HepG2 (cell line): ENCODE results near the gene NDST1. TPM values are rescaled to one million over a fixed set of nuclear protein-coding genes. Genes with fewer than 3 reads are reported as not detected.

Source experiments
- ERF ChIP-seq: IDR thresholded peaks from 2 replicates; pipeline ENCODE4 v1.6.1; 2018; ENCODE audit warnings: missing biosample characterization, missing genetic modification reagents
- ETV5 ChIP-seq: IDR thresholded peaks from 2 replicates; pipeline ENCODE4 v1.6.1; 2018; ENCODE audit warnings: missing biosample characterization, missing genetic modification reagents, inconsistent platforms, borderline replicate concordance
- FOXC1 ChIP-seq: sonication (generic); formaldehyde crosslinking; IDR thresholded peaks from 2 replicates; pipeline ENCODE4 v1.8.0; 2022; ENCODE audit warnings: mild to moderate bottlenecking, missing genetic modification reagents, borderline replicate concordance
- MYC ChIP-seq: sonication (generic); formaldehyde crosslinking; IDR thresholded peaks from 2 replicates; pipeline ENCODE4 v1.9.0; 2021; ENCODE audit warnings: missing genetic modification reagents, borderline replicate concordance
- PITX1 ChIP-seq: sonication (generic); formaldehyde crosslinking; IDR thresholded peaks from 2 replicates; pipeline ENCODE4 v1.5.1; 2020; ENCODE audit warnings: mild to moderate bottlenecking, missing genetic modification reagents
- SMAD1 ChIP-seq: sonication (generic); formaldehyde crosslinking; IDR thresholded peaks from 2 replicates; pipeline ENCODE4 v1.4.0; 2020; ENCODE audit warnings: missing genetic modification reagents, low read depth, mild to moderate bottlenecking, borderline replicate concordance
- ZBTB38 ChIP-seq: sonication (generic); formaldehyde crosslinking; IDR thresholded peaks from 2 replicates; pipeline ENCODE4 v1.5.1; 2020; ENCODE audit warnings: mild to moderate bottlenecking, missing genetic modification reagents
- ZNF124 ChIP-seq: sonication (generic); formaldehyde crosslinking; IDR thresholded peaks from 2 replicates; pipeline ENCODE4 v1.4.0; 2020; ENCODE audit warnings: missing genetic modification reagents
- ZNF180 ChIP-seq: sonication (generic); formaldehyde crosslinking; IDR thresholded peaks from 2 replicates; pipeline ENCODE4 v1.4.0; 2020; ENCODE audit warnings: low read depth, missing genetic modification reagents, borderline replicate concordance
- ZNF441 ChIP-seq: sonication (generic); formaldehyde crosslinking; IDR thresholded peaks from 2 replicates; pipeline ENCODE4 v1.7.0; 2021; ENCODE audit warnings: missing genetic modification reagents, borderline replicate concordance
- ZNF546 ChIP-seq: sonication (generic); formaldehyde crosslinking; conservative IDR thresholded peaks from 2 replicates; pipeline ENCODE4 v1.8.1; 2023; ENCODE audit warnings: mild to moderate bottlenecking, missing genetic modification reagents
- ZNF747 ChIP-seq: sonication (generic); formaldehyde crosslinking; IDR thresholded peaks from 2 replicates; pipeline ENCODE4 v1.8.1; 2023; ENCODE audit warnings: missing genetic modification reagents, mild to moderate bottlenecking, borderline replicate concordance
- ZNF768 ChIP-seq: sonication (generic); formaldehyde crosslinking; IDR thresholded peaks from 2 replicates; pipeline ENCODE4 v1.4.0; 2020; ENCODE audit warnings: missing genetic modification reagents
- ZNF788 ChIP-seq: sonication (generic); formaldehyde crosslinking; IDR thresholded peaks from 2 replicates; pipeline ENCODE4 v1.5.0; 2020; ENCODE audit warnings: mild to moderate bottlenecking, missing genetic modification reagents, borderline replicate concordance
- ZNF839 ChIP-seq: sonication (generic); formaldehyde crosslinking; IDR thresholded peaks from 2 replicates; pipeline ENCODE4 v1.4.0; 2020; ENCODE audit warnings: missing genetic modification reagents, mild to moderate bottlenecking, borderline replicate concordance
- polyA plus RNA-seq, 8 experiments: library from polyadenylated mRNA; depleted of rRNA in 3 of 8; stranded (reverse) in 7 of 8; unstranded in 1 of 8; fragments of >200 nt; fragmentation: Illumina TruSeq in 4 of 8; extraction: Trizol in 4 of 8; gene quantifications; 2 replicates each; pipeline versions ENCODE4 v1.2.1 to v1.2.3, GENCODE V29; 2011 to 2016; ENCODE audit warnings: low read depth in 4 of 8, missing spikeins in 1 of 8, mixed read lengths in 1 of 8; ENCODE audit not compliant: insufficient read depth in 1 of 8
- total RNA-seq, 5 experiments: library from RNA; depleted of rRNA; stranded (reverse); fragments of >200 nt; fragmentation: Illumina TruSeq; extraction: Trizol; gene quantifications; 2 replicates each; pipeline ENCODE4 v1.2.3, GENCODE V29; 2016; ENCODE audit warnings: low read depth in 1 of 5
- TF ChIP-seq, protein P1 (sequence below): sonication (generic); formaldehyde crosslinking; IDR thresholded peaks from 2 replicates; pipeline ENCODE4 v1.5.1; 2020; ENCODE audit warnings: mild to moderate bottlenecking, missing genetic modification reagents, moderate library complexity
- TF ChIP-seq, protein P2 (sequence below): fragments of 450-650 bp; IDR thresholded peaks from 2 replicates; pipeline ENCODE4 v1.6.1; 2016
- TF ChIP-seq, protein P3 (sequence below): sonication (generic); formaldehyde crosslinking; IDR thresholded peaks from 2 replicates; pipeline ENCODE4; 2020; ENCODE audit warnings: missing genetic modification reagents, mild to moderate bottlenecking, borderline replicate concordance
- TF ChIP-seq, protein P4 (sequence below): sonication (generic); formaldehyde crosslinking; IDR thresholded peaks from 2 replicates; pipeline ENCODE4 v1.8.1; 2023; ENCODE audit warnings: mild to moderate bottlenecking, missing genetic modification reagents

Gene NDST1
- total and polyA plus RNA-seq, 2 of the 13 experiments (the other 11 are each of a cell fraction or from before 2014, with no cell fraction given): 23.8 to 26.2 TPM

DNA sequence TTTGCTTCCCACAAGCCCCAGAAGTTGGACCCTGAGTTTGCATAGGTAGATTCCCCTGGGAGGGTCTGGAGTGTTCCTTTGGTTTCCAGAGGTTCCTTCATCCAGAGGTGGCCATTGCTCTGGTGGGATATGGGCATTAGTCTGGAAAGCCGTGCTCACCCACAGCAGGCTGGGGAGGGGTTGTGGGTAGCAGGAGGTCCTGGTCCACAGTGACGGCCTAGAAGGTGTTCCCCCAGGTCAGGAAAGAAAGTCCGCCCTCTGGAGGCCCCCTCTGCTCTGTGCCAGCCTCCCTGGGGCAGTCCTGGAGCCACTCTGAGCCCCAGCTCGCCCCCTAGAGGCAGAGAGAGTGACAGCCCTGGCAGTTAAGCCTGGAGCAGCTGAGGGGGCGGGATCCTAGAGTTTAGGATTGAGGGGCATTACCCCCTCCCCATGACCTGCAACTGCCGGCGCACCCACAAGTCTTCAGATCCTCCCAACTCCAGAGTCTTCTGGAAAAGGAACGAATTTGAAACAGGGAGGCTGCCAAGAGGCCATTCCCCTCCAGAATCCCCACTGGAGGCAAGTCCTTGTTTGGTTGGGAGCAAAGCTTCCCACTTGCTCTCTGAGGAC, 36.8 kb downstream of the NDST1 start (continued):
- TF ChIP-seq, protein P1, sequence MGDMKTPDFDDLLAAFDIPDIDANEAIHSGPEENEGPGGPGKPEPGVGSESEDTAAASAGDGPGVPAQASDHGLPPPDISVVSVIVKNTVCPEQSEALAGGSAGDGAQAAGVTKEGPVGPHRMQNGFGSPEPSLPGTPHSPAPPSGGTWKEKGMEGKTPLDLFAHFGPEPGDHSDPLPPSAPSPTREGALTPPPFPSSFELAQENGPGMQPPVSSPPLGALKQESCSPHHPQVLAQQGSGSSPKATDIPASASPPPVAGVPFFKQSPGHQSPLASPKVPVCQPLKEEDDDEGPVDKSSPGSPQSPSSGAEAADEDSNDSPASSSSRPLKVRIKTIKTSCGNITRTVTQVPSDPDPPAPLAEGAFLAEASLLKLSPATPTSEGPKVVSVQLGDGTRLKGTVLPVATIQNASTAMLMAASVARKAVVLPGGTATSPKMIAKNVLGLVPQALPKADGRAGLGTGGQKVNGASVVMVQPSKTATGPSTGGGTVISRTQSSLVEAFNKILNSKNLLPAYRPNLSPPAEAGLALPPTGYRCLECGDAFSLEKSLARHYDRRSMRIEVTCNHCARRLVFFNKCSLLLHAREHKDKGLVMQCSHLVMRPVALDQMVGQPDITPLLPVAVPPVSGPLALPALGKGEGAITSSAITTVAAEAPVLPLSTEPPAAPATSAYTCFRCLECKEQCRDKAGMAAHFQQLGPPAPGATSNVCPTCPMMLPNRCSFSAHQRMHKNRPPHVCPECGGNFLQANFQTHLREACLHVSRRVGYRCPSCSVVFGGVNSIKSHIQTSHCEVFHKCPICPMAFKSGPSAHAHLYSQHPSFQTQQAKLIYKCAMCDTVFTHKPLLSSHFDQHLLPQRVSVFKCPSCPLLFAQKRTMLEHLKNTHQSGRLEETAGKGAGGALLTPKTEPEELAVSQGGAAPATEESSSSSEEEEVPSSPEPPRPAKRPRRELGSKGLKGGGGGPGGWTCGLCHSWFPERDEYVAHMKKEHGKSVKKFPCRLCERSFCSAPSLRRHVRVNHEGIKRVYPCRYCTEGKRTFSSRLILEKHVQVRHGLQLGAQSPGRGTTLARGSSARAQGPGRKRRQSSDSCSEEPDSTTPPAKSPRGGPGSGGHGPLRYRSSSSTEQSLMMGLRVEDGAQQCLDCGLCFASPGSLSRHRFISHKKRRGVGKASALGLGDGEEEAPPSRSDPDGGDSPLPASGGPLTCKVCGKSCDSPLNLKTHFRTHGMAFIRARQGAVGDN (CRISPR knock-in tag): peak; percentile 92
- TF ChIP-seq ZNF768 (CRISPR knock-in tag) (peak; percentile 48; the same call in 1 of the 2 replicates), ZNF441 (CRISPR knock-in tag) (peak; percentile 69; the same call in 1 of the 2 replicates), FOXC1 (CRISPR knock-in tag) (peak; percentile 74), ZNF180 (CRISPR knock-in tag) (no peak), ERF (CRISPR knock-in tag) (peak; percentile 74; the same call in 1 of the 2 replicates), PITX1 (CRISPR knock-in tag) (peak; percentile 79; the same call in 1 of the 2 replicates), ZNF839 (peak; percentile 44; the same call in 1 of the 2 replicates), MYC (CRISPR knock-in tag) (peak; percentile 48; the same call in 1 of the 2 replicates), ZBTB38 (CRISPR knock-in tag) (0 out of 2 replicates have a peak, but pooled peaks have one; percentile 39), ZNF788 (CRISPR knock-in tag) (peak; percentile 87; the same call in 1 of the 2 replicates), SMAD1 (CRISPR knock-in tag) (peak; percentile 81; the same call in 1 of the 2 replicates), ZNF747 (peak; percentile 71; the same call in 1 of the 2 replicates), ZNF546 (CRISPR knock-in tag) (0 out of 2 replicates have a peak, but pooled peaks have one; percentile 43), ETV5 (0 out of 2 replicates have a peak, but pooled peaks have one; percentile 11), ZNF124 (CRISPR knock-in tag) (0 out of 2 replicates have a peak, but pooled peaks have one; percentile 41)
- TF ChIP-seq, protein P2, sequence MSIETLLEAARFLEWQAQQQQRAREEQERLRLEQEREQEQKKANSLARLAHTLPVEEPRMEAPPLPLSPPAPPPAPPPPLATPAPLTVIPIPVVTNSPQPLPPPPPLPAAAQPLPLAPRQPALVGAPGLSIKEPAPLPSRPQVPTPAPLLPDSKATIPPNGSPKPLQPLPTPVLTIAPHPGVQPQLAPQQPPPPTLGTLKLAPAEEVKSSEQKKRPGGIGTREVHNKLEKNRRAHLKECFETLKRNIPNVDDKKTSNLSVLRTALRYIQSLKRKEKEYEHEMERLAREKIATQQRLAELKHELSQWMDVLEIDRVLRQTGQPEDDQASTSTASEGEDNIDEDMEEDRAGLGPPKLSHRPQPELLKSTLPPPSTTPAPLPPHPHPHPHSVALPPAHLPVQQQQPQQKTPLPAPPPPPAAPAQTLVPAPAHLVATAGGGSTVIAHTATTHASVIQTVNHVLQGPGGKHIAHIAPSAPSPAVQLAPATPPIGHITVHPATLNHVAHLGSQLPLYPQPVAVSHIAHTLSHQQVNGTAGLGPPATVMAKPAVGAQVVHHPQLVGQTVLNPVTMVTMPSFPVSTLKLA: no peak
- TF ChIP-seq, protein P3, sequence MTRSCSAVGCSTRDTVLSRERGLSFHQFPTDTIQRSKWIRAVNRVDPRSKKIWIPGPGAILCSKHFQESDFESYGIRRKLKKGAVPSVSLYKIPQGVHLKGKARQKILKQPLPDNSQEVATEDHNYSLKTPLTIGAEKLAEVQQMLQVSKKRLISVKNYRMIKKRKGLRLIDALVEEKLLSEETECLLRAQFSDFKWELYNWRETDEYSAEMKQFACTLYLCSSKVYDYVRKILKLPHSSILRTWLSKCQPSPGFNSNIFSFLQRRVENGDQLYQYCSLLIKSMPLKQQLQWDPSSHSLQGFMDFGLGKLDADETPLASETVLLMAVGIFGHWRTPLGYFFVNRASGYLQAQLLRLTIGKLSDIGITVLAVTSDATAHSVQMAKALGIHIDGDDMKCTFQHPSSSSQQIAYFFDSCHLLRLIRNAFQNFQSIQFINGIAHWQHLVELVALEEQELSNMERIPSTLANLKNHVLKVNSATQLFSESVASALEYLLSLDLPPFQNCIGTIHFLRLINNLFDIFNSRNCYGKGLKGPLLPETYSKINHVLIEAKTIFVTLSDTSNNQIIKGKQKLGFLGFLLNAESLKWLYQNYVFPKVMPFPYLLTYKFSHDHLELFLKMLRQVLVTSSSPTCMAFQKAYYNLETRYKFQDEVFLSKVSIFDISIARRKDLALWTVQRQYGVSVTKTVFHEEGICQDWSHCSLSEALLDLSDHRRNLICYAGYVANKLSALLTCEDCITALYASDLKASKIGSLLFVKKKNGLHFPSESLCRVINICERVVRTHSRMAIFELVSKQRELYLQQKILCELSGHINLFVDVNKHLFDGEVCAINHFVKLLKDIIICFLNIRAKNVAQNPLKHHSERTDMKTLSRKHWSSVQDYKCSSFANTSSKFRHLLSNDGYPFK: 0 out of 2 replicates have a peak, but pooled peaks have one; percentile 39
- TF ChIP-seq, protein P4, sequence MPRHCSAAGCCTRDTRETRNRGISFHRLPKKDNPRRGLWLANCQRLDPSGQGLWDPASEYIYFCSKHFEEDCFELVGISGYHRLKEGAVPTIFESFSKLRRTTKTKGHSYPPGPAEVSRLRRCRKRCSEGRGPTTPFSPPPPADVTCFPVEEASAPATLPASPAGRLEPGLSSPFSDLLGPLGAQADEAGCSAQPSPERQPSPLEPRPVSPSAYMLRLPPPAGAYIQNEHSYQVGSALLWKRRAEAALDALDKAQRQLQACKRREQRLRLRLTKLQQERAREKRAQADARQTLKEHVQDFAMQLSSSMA (CRISPR knock-in tag): peak; percentile 86
